Astrocyte (in vitro differentiated cells and primary cell): ENCODE data around the gene CSF1. TPM values are rescaled to one million over a fixed set of nuclear protein-coding genes. Genes with fewer than 3 reads are reported as not detected.

Experiments
- DNase-seq: peaks from one replicate; pipeline ENCODE4 v3.0.0-alpha.2; 2010; ENCODE audit warnings: low read depth
- FAIRE-seq: peaks from 2 replicates; lab custom pipeline; 2011; peaks lifted over from hg19 to GRCh38; lab: Jason Lieb, UNC
- H2AFZ ChIP-seq: 2 replicates; pipeline ENCODE4 v1.6.0; 2012; ENCODE audit warnings: low read depth, low read length, inconsistent platforms
- H3K27ac ChIP-seq: 2 replicates; pipeline ENCODE4 v1.5.1; 2011; ENCODE audit warnings: low read depth, low read length, inconsistent platforms
- H3K27me3 ChIP-seq: 2 replicates; pipeline ENCODE4 v1.6.0; 2011; ENCODE audit warnings: low read length, inconsistent platforms; ENCODE audit not compliant: insufficient read depth
- H3K36me3 ChIP-seq: 2 replicates; pipeline ENCODE4 v1.5.1; 2011; ENCODE audit warnings: low read length, inconsistent platforms; ENCODE audit not compliant: insufficient read depth
- H3K4me1 ChIP-seq: 2 replicates; pipeline ENCODE4 v1.5.1; 2011; ENCODE audit warnings: low read length, inconsistent platforms; ENCODE audit not compliant: insufficient read depth
- H3K4me2 ChIP-seq: 2 replicates; pipeline ENCODE4 v1.6.0; 2012; ENCODE audit warnings: low read length, inconsistent platforms
- H3K4me3 ChIP-seq: 2 replicates; pipeline ENCODE4 v1.5.1; 2011; ENCODE audit warnings: low read depth, mild to moderate bottlenecking, low read length, inconsistent platforms; ENCODE audit not compliant: insufficient read depth
- H3K79me2 ChIP-seq: 2 replicates; pipeline ENCODE4 v1.6.0; 2012; ENCODE audit warnings: mild to moderate bottlenecking, low read length, inconsistent platforms; ENCODE audit not compliant: insufficient read depth
- H3K9ac ChIP-seq: 2 replicates; pipeline ENCODE4 v1.6.0; 2012; ENCODE audit warnings: mild to moderate bottlenecking, low read length, inconsistent platforms
- H3K9me3 ChIP-seq: 2 replicates; pipeline ENCODE4 v1.5.1; 2012; ENCODE audit warnings: low read depth, mild to moderate bottlenecking, low read length, inconsistent platforms; ENCODE audit not compliant: insufficient read depth
- H4K20me1 ChIP-seq: 2 replicates; pipeline ENCODE4 v1.6.0; 2012; ENCODE audit warnings: low read length, inconsistent platforms; ENCODE audit not compliant: insufficient read depth
- H3K27ac Mint-ChIP-seq: one replicate; pipeline ENCODE4 v1.8.0; 2021; ENCODE audit warnings: mild to moderate bottlenecking, mixed read lengths; ENCODE audit not compliant: unreplicated experiment
- H3K27me3 Mint-ChIP-seq: one replicate; pipeline ENCODE4 v1.8.0; 2021; ENCODE audit warnings: low read depth, mixed read lengths; ENCODE audit not compliant: unreplicated experiment
- H3K36me3 Mint-ChIP-seq: one replicate; pipeline ENCODE4 v1.8.0; 2021; ENCODE audit warnings: low read depth, mixed read lengths; ENCODE audit not compliant: unreplicated experiment
- H3K4me1 Mint-ChIP-seq: one replicate; pipeline ENCODE4 v1.8.0; 2021; ENCODE audit warnings: low read depth, mixed read lengths; ENCODE audit not compliant: unreplicated experiment
- H3K4me3 Mint-ChIP-seq: one replicate; pipeline ENCODE4 v1.8.0; 2021; ENCODE audit warnings: mild to moderate bottlenecking, moderate library complexity, mixed read lengths; ENCODE audit not compliant: unreplicated experiment
- H3K9me3 Mint-ChIP-seq: one replicate; pipeline ENCODE4 v1.8.0; 2021; ENCODE audit warnings: mild to moderate bottlenecking, mixed read lengths; ENCODE audit not compliant: unreplicated experiment
- EZH2 ChIP-seq: IDR thresholded peaks from 2 replicates; pipeline ENCODE4 v1.6.1; 2012; ENCODE audit warnings: mild to moderate bottlenecking, low read length, inconsistent platforms; ENCODE audit not compliant: insufficient read depth
- total RNA-seq: library from RNA; stranded (reverse); gene quantifications from 2 replicates; pipeline ENCODE4 v1.2.1, GENCODE V29; 2021
- TF ChIP-seq, protein P1 (sequence below): IDR thresholded peaks from 2 replicates; pipeline ENCODE4 v1.5.1; 2011; ENCODE audit warnings: low read depth, mild to moderate bottlenecking, inconsistent platforms, low read length, moderate library complexity; ENCODE audit not compliant: insufficient read depth

The CSF1 gene
- total RNA-seq, 1 donor from 2014 or later: 12.3 TPM

- FAIRE-seq (no peak), DNase-seq (no peak)
- H3K36me3 ChIP-seq: no peaks in the 10 kb centered on the region
- H3K79me2 ChIP-seq: no peaks in the 10 kb centered on the region
- no peak overlapping the region for H3K9ac ChIP-seq
- Mint-ChIP-seq H3K9me3 (peaks cover 3% of the 10 kb centered on the region), H3K4me3 (no peak overlapping the region), H3K27me3 (peaks cover 35% of the 10 kb centered on the region), H3K27ac (no peak overlapping the region), H3K36me3 (peaks cover 2% of the 10 kb centered on the region), H3K4me1 (no peaks in the 10 kb centered on the region)
- no peaks in the 10 kb centered on the region for H3K27me3 ChIP-seq
- H4K20me1 ChIP-seq: no peaks in the 10 kb centered on the region
- TF ChIP-seq, protein P1, sequence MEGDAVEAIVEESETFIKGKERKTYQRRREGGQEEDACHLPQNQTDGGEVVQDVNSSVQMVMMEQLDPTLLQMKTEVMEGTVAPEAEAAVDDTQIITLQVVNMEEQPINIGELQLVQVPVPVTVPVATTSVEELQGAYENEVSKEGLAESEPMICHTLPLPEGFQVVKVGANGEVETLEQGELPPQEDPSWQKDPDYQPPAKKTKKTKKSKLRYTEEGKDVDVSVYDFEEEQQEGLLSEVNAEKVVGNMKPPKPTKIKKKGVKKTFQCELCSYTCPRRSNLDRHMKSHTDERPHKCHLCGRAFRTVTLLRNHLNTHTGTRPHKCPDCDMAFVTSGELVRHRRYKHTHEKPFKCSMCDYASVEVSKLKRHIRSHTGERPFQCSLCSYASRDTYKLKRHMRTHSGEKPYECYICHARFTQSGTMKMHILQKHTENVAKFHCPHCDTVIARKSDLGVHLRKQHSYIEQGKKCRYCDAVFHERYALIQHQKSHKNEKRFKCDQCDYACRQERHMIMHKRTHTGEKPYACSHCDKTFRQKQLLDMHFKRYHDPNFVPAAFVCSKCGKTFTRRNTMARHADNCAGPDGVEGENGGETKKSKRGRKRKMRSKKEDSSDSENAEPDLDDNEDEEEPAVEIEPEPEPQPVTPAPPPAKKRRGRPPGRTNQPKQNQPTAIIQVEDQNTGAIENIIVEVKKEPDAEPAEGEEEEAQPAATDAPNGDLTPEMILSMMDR: no peak
- TF ChIP-seq EZH2: no peak
- no peak overlapping the region for H3K4me3 ChIP-seq
- peaks cover 27% of the 10 kb centered on the region for H3K4me1 ChIP-seq
- H3K27ac ChIP-seq: no peak overlapping the region
- H3K4me2 ChIP-seq: peak overlapping the region; percentile 39
- H2AFZ ChIP-seq: peak overlapping the region; percentile 73
- H3K9me3 ChIP-seq: no peaks in the 10 kb centered on the region
These were observed 17.9 kb upstream of the CSF1 start for GRCh38 chr1:109892561-109893368.

GRCh38 chr1:109893532-109894171, 17.0 kb upstream of the CSF1 start:
- Histone ChIP-seq H3K9ac (no peak overlapping the region), H4K20me1 (no peaks in the 10 kb centered on the region), H3K4me3 (no peak overlapping the region), H2AFZ (no peak overlapping the region), H3K9me3 (no peaks in the 10 kb centered on the region), H3K79me2 (no peaks in the 10 kb centered on the region), H3K4me2 (no peak overlapping the region), H3K36me3 (no peaks in the 10 kb centered on the region), H3K27ac (no peak overlapping the region), H3K4me1 (peaks cover 27% of the 10 kb centered on the region), H3K27me3 (no peaks in the 10 kb centered on the region)
- Mint-ChIP-seq H3K9me3 (peaks cover 3% of the 10 kb centered on the region), H3K36me3 (no peaks in the 10 kb centered on the region), H3K27me3 (peaks cover 35% of the 10 kb centered on the region), H3K4me1 (no peaks in the 10 kb centered on the region), H3K4me3 (no peak overlapping the region), H3K27ac (no peak overlapping the region)
- FAIRE-seq: no peak
- TF ChIP-seq, protein P1: no peak
- TF ChIP-seq EZH2: no peak
- no peak for DNase-seq
